Liver (tissue), 3 donors: ENCODE data around the gene PTGER2.

Experiments
- CTCF ChIP-seq: fragments of 150-350 bp; IDR thresholded peaks from 2 replicates; pipeline ENCODE4 v1.5.1; 2017; ENCODE audit warnings: improper control_type of control experiment, low read depth, low read length; ENCODE audit not compliant: missing input control
- GABPA ChIP-seq, 2 donors: IDR thresholded peaks in 1 of 2; conservative IDR thresholded peaks in 1 of 2; 2 replicates each; pipeline ENCODE4 v1.6.1; 2016; ENCODE audit warnings: antibody characterized with exemption in 2 of 2, mild to moderate bottlenecking in 1 of 2, moderate library complexity in 1 of 2
- JUND ChIP-seq, 2 donors: IDR thresholded peaks; 2 replicates each; pipeline ENCODE4 v1.6.1; 2016; ENCODE audit warnings: antibody characterized with exemption in 2 of 2
- MAX ChIP-seq: IDR thresholded peaks from 2 replicates; pipeline ENCODE4 v1.6.1; 2016; ENCODE audit warnings: antibody characterized with exemption
- RAD21 ChIP-seq, 2 donors: IDR thresholded peaks; 2 replicates each; pipeline ENCODE4 v1.6.1; 2016; ENCODE audit warnings: antibody characterized with exemption in 2 of 2, mild to moderate bottlenecking in 2 of 2
- REST ChIP-seq: IDR thresholded peaks from 2 replicates; pipeline ENCODE4 v1.6.1; 2016; ENCODE audit warnings: antibody characterized with exemption, mild to moderate bottlenecking
- ZBTB33 ChIP-seq: IDR thresholded peaks from 2 replicates; pipeline ENCODE4 v1.6.1; 2016; ENCODE audit warnings: antibody characterized with exemption
- donor health status: healthy.
- donor health status: healthy.

GRCh38 chr14:52279408-52279807, 34.7 kb upstream of the PTGER2 start:
- TF ChIP-seq CTCF (no peak), ZBTB33 (no peak), REST (no peak), MAX (no peak), GABPA (IDR thresholded peaks at IDR 0.05 in 1 of 2, conservative IDR thresholded peaks at IDR 0.05 in 1 of 2) (no peak), JUND (IDR thresholded peaks at IDR 0.05) (no peak), RAD21 (IDR thresholded peaks at IDR 0.05) (no peak)
